Measurements from ENCODE around the gene ATG16L1. TPM values are rescaled to one million over a fixed set of nuclear protein-coding genes. Genes with fewer than 3 reads are reported as not detected.

ATG16L1 gene
- total and polyA plus RNA-seq, 5 donors: 7.9 to 18.8 (median 17.7) TPM

DNA sequence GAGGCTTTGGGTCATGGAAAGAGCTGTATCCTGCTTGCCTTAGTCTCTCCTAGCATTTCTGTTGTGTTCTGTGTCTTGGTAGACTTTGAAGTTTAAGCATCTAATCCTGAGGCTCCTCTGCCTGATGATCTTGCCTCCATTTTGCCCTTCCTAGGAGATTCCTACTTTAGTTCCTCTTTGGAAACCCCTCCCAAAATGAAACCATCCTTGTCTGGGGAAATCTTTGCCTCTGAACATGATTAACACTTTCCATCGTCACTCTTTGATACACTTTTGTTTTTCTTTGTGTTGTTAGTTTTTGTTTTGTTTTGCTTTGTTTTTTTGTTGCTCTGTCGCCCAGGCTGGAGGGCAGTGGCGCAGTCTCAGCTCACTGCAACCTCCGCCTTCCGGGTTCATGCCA is 9.2 kb downstream of the ATG16L1 start:
- ATAC-seq: no peak
- Histone ChIP-seq H3K27ac (ENCODE audit: low read length) (no peak overlapping the region), H3K4me1 (ENCODE audit: control insufficient read depth, insufficient read depth, low read length) (no peaks in the 10 kb centered on the region), H3K4me3 (ENCODE audit: low read length) (no peak overlapping the region), H3K9me3 (ENCODE audit: control insufficient read depth, low read length) (no peaks in the 10 kb centered on the region), H3K27me3 (ENCODE audit: control insufficient read depth, insufficient read depth) (no peaks in the 10 kb centered on the region)
- intact Hi-C loops (cut with DNase I): no loop called here
- WGBS: 94% methylated on average over 5 of the region's 5 CpGs
- DNase-seq: no peak

DNA sequence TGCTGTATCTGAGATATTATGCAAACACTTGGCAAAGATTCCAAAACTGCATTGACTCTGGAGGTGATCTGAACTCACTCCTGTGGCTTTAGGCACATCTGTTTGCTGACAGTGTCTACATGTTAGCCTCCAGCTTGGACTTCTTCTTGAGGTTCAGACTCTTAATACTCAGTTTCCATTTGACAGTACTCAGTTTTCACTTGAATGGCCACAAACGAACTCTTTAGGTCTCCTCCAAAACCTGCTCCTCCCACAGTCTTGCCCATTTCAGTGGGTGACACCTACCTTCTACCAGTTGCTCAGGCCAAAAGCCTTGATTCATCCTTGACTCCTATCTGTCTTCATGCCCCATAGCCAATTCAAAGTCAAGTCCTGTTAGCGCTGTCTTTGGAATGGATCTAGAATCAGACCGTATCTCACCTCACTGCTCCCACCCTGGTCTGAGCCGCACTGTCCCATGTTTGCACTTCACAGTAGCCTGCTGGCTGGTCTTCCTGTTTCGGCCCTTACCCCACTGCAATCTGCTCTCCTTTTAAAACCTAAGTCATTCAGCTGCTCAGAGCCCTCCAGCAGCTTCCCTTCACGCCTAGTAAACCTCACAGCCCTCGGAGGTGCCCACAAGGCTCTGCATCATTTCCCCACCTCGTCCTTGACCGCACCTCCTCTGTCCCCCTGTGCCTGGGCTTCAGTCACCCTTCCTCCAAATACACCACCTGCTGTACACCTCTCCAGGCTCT is 10.5 kb downstream of the ATG16L1 start:
- no peaks in the 10 kb centered on the region for H3K27me3 ChIP-seq (ENCODE audit: control insufficient read depth, insufficient read depth)
- ATAC-seq (no peak), DNase-seq (no peak)
- 88% methylated on average over 9 of the region's 9 CpGs for WGBS
- H3K9me3 ChIP-seq (ENCODE audit: control insufficient read depth, low read length): no peaks in the 10 kb centered on the region
- H3K27ac ChIP-seq (ENCODE audit: low read length): no peak overlapping the region
- intact Hi-C loops (cut with DNase I): no loop called here
- H3K4me1 ChIP-seq (ENCODE audit: control insufficient read depth, insufficient read depth, low read length): no peaks in the 10 kb centered on the region
- H3K4me3 ChIP-seq (ENCODE audit: low read length): no peak overlapping the region

DNA sequence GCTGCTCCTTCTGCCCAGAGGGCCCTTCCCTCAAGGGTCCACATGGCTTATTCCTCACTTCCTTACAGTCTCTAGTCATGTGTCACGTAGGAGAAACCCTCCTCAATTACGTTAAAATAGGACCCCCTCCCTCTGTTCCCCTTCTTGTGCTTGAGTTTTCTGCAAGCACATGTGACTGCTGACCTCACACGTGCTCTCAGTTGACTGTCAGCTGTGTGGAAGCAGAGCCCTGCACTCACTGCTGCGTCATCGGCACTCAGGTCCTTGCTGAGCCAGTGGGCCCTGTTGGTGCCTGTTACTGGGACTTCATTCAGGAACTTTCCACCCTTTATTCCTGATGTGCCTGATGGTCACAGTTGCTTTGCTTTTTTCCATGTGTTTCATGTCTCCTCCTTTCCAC is 11.1 kb downstream of the ATG16L1 start:
- WGBS: 86% methylated on average over 5 of the region's 5 CpGs
- H3K4me3 ChIP-seq (ENCODE audit: low read length): no peak overlapping the region
- H3K9me3 ChIP-seq (ENCODE audit: control insufficient read depth, low read length): no peaks in the 10 kb centered on the region
- no peaks in the 10 kb centered on the region for H3K4me1 ChIP-seq (ENCODE audit: control insufficient read depth, insufficient read depth, low read length)
- no peak overlapping the region for H3K27ac ChIP-seq (ENCODE audit: low read length)
- ATAC-seq: no peak
- intact Hi-C loops (cut with DNase I): no loop called here
- no peaks in the 10 kb centered on the region for H3K27me3 ChIP-seq (ENCODE audit: control insufficient read depth, insufficient read depth)
- no peak for DNase-seq

DNA sequence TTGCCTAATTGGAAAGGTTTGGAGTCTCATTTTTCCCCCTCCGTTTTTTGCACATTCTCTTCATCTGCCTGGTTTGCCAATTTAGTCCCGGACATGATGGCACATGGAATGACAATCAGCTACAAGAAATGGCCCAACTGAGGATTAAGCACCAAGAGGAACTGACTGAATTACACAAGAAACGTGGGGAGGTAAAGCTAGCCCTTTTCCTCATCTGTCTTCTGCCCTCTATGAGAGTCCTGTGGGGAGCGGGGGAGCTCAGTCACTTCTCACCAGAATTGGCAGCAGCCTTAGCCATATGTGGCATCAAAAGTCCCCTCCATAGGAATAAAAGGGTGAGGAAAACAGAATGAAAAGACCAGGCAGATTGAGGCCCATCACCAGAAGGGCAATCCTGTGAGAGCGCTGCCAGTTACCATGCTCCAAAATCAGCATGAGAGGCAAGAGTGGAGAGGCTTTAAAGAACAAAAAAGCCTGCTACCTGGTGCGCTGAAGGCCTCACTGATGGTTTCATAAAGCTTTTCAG is 11.6 kb downstream of the ATG16L1 start:
- WGBS: 92% methylated on average over 6 of the region's 6 CpGs
- ATAC-seq: no peak
- intact Hi-C loops (cut with DNase I): no loop called here

DNA sequence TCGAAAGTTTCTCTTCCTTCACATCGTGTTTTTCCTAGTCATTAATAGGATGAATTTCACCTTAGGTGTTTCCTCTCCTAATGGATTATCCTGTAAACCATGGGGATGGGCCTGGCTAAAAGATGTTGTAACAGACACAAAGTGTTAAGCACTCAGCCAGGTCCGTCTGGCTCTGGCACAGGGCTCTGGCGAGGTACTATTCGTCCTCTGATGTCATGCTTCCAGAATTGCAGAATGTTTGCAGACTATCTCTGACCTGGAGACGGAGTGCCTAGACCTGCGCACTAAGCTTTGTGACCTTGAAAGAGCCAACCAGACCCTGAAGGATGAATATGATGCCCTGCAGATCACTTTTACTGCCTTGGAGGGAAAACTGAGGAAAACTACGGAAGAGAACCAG is 13.2 kb downstream of the ATG16L1 start:
- no peaks in the 10 kb centered on the region for H3K27me3 ChIP-seq (ENCODE audit: control insufficient read depth, insufficient read depth)
- ATAC-seq: no peak
- no peak overlapping the region for H3K4me3 ChIP-seq (ENCODE audit: low read length)
- intact Hi-C loops (cut with DNase I): no loop called here
- no peaks in the 10 kb centered on the region for H3K4me1 ChIP-seq (ENCODE audit: control insufficient read depth, insufficient read depth, low read length)
- H3K27ac ChIP-seq (ENCODE audit: low read length): no peak overlapping the region
- DNase-seq: no peak
- WGBS: 91% methylated on average over 8 of the region's 8 CpGs
- no peaks in the 10 kb centered on the region for H3K9me3 ChIP-seq (ENCODE audit: control insufficient read depth, low read length)

More for the DNA sequence above, 11.6 kb downstream of the ATG16L1 start:
- no peaks in the 10 kb centered on the region for H3K27me3 ChIP-seq (ENCODE audit: control insufficient read depth, insufficient read depth)
- no peak overlapping the region for H3K27ac ChIP-seq (ENCODE audit: low read length)
- no peaks in the 10 kb centered on the region for H3K4me1 ChIP-seq (ENCODE audit: control insufficient read depth, insufficient read depth, low read length)
- H3K4me3 ChIP-seq (ENCODE audit: low read length): no peak overlapping the region
- no peaks in the 10 kb centered on the region for H3K9me3 ChIP-seq (ENCODE audit: control insufficient read depth, low read length)
- no peak for DNase-seq

DNA sequence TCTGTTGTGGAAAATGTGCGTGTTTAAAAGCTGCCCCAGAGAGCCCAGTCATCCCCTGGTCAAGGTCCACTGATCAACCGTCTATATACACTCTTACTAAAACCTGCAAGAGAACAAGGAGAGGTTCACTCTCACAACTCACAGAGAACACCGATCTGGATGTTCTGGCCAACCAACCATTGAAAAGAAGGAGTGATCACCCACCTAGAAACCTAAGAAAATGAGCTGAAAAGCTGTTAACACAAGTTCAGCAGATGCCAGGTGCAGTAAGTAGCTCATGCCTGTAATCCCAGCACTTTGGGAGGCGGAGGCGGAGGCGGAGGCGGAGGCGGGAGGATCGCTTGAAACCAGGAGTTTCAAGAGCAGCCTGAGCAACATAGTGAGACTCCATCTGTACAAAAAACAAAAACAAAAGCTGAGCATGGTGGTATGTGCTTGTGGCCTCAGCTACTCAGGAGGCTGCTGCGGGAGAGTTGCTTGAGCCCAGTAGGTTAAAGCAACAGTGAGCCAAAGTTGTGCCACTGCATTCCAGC is 14.5 kb downstream of the ATG16L1 start:
- 96% methylated on average over 10 of the region's 10 CpGs for WGBS
- Histone ChIP-seq H3K27me3 (ENCODE audit: control insufficient read depth, insufficient read depth) (no peaks in the 10 kb centered on the region), H3K9me3 (ENCODE audit: control insufficient read depth, low read length) (no peaks in the 10 kb centered on the region), H3K4me3 (ENCODE audit: low read length) (no peak overlapping the region), H3K4me1 (ENCODE audit: control insufficient read depth, insufficient read depth, low read length) (no peaks in the 10 kb centered on the region), H3K27ac (ENCODE audit: low read length) (no peak overlapping the region)
- intact Hi-C loops (cut with DNase I): no loop called here
- ATAC-seq (no peak), DNase-seq (no peak)

DNA sequence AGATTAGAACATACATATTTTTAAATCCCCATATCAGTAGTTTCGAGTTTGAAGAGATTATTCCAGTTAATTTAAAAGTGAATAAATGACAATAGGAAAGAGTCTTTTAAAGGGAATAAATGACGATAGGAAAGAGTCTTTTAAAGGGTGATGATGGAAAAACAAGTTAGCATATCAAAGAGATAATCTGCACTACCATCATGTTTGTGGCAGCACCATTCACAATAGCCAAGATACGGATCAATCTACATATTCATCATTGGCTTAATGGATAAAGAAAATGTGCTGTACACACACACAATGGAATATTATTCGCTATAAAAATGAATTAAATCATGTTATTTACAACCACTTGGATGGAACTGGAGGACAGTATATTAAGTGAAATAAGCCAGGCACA is 15.0 kb downstream of the ATG16L1 start:
- H3K9me3 ChIP-seq (ENCODE audit: control insufficient read depth, low read length): no peaks in the 10 kb centered on the region
- no peaks in the 10 kb centered on the region for H3K4me1 ChIP-seq (ENCODE audit: control insufficient read depth, insufficient read depth, low read length)
- H3K27ac ChIP-seq (ENCODE audit: low read length): no peak overlapping the region
- DNase-seq: no peak
- no peaks in the 10 kb centered on the region for H3K27me3 ChIP-seq (ENCODE audit: control insufficient read depth, insufficient read depth)
- intact Hi-C loops (cut with DNase I): no loop called here
- no peak for ATAC-seq
- WGBS: 91% methylated on average over 4 of the region's 4 CpGs
- H3K4me3 ChIP-seq (ENCODE audit: low read length): no peak overlapping the region

DNA sequence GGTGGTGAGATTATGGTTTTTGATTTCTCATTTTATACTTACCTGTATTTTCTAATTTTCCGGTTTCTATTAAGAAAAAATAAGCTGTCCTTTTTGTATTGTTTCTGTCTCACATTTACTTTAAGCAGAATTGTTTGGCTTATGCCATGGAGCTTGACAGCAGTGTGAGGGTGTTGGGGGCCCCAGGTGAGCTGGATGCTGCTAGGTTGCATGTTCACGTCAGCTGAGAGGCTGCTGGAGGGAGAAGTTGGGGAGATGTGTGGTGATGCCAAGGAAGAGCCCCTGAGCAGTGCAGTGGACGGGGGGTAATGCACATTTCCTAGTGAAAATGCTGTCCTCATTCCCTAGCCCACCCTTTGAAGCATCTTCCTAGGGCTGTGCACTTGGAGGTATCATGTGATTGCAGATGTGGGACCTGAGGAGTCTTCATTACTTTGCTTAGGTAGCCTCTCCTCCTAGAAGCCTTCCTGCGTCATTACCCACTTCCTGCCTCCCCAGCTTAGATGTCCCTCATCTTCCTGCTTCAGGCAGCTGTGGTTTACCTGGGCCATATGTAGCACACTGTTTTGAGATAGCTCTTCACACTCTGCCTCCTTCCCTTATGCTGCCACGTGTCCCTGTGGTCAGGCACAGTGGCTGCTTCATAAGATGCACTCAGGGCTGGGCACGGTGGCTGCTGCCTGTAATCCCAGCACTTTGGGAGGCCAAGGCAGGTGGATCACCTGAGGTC is 16.2 kb downstream of the ATG16L1 start:
- intact Hi-C loops (cut with DNase I): no loop called here
- Histone ChIP-seq H3K4me1 (ENCODE audit: control insufficient read depth, insufficient read depth, low read length) (no peaks in the 10 kb centered on the region), H3K4me3 (ENCODE audit: low read length) (no peak overlapping the region), H3K27me3 (ENCODE audit: control insufficient read depth, insufficient read depth) (no peaks in the 10 kb centered on the region), H3K9me3 (ENCODE audit: control insufficient read depth, low read length) (no peaks in the 10 kb centered on the region), H3K27ac (ENCODE audit: low read length) (no peak overlapping the region)
- WGBS: 85% methylated on average over 6 of the region's 6 CpGs
- DNase-seq (no peak), ATAC-seq (peak; percentile 33 to 44)

DNA sequence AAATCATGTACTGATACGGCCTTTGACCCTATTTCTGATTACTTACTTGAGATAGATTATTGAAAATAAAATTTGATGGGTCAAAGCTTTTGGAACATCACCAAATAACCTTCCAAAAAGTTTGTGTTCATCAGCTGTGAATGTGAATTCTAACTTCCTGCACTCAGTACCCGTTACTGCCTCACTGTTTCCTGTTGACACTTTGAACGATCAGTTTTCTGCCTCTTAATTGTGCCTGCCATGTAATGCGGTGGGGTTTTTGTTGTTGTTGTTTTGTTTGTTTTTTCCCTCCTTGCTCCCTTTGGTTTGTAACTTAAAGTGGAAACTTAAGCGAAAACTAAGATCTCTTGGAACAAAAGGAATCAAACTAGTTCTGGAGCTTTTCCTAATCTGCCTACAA is 18.9 kb downstream of the ATG16L1 start:
- no peak overlapping the region for H3K4me3 ChIP-seq (ENCODE audit: low read length)
- H3K9me3 ChIP-seq (ENCODE audit: control insufficient read depth, low read length): no peaks in the 10 kb centered on the region
- WGBS: 72% methylated on average over 5 of the region's 5 CpGs
- H3K27me3 ChIP-seq (ENCODE audit: control insufficient read depth, insufficient read depth): no peaks in the 10 kb centered on the region
- H3K4me1 ChIP-seq (ENCODE audit: control insufficient read depth, insufficient read depth, low read length): no peaks in the 10 kb centered on the region
- DNase-seq (no peak), ATAC-seq (no peak)
- intact Hi-C loops (cut with DNase I): no loop called here
- H3K27ac ChIP-seq (ENCODE audit: low read length): no peak overlapping the region

DNA sequence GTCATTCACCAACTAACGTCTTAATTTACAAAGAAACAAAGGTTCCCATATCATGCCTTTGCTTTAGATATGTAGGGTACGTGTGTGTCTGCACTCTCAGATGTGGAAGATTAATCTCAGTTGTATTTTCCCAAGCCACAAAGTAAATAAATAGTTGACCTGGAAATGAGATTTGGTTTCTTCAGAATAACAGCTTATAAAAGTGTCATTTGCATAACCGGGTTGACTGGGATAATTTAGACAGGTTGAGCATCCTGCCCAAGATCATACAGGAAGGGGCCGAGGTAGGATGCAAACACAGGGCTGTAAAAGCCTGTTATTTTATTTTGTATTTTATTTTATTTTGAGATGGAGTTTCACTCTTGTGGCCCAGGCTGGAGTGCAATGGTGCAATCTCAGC is 19.5 kb downstream of the ATG16L1 start:
- ATAC-seq (no peak), DNase-seq (no peak)
- Histone ChIP-seq H3K27ac (ENCODE audit: low read length) (no peak overlapping the region), H3K9me3 (ENCODE audit: control insufficient read depth, low read length) (no peaks in the 10 kb centered on the region), H3K27me3 (ENCODE audit: control insufficient read depth, insufficient read depth) (no peaks in the 10 kb centered on the region), H3K4me1 (ENCODE audit: control insufficient read depth, insufficient read depth, low read length) (no peaks in the 10 kb centered on the region), H3K4me3 (ENCODE audit: low read length) (no peak overlapping the region)
- intact Hi-C loops (cut with DNase I): no loop called here
- 92% methylated on average over 4 of the region's 4 CpGs for WGBS

DNA sequence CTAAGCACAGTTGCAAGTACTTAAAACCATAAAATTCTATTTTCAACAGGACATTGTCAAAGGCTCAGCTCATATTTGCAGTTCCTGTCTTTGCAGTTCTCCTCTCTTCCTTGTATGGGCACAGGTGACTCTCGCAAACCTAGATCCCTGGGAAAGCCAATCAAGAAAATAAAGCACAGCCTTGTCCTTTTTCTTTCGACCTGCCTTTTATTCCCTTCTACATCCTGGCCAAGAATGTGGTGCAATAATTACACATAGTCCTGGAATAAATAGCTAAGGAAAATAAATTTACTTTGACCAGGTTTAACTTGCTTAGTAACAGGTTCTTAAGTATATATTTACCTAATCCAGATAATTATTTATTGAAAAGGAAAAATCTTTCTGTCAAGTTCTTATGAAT is 20.2 kb downstream of the ATG16L1 start:
- ATAC-seq (no peak), DNase-seq (no peak)
- 91% methylated on average over 2 of the region's 2 CpGs for WGBS
- Histone ChIP-seq H3K27ac (ENCODE audit: low read length) (no peak overlapping the region), H3K27me3 (ENCODE audit: control insufficient read depth, insufficient read depth) (no peaks in the 10 kb centered on the region), H3K4me3 (ENCODE audit: low read length) (no peak overlapping the region), H3K9me3 (ENCODE audit: control insufficient read depth, low read length) (no peaks in the 10 kb centered on the region), H3K4me1 (ENCODE audit: control insufficient read depth, insufficient read depth, low read length) (no peaks in the 10 kb centered on the region)
- intact Hi-C loops (cut with DNase I): no loop called here

Measured in right cardiac atrium (tissue), 5 donors.